NT2/D1 (cell line): Measurements from ENCODE around the gene CLEC16A.

ENCODE experiments used
- DNase-seq: peaks from one replicate; pipeline ENCODE4 v3.0.0-alpha.2; 2011; ENCODE audit warnings: low read depth, low spot score
- H3K27me3 ChIP-seq: 2 replicates; pipeline ENCODE4 v1.6.0; 2011; ENCODE audit warnings: mild to moderate bottlenecking; ENCODE audit not compliant: insufficient read length, insufficient read depth
- H3K36me3 ChIP-seq: 2 replicates; pipeline ENCODE4 v1.6.1; 2011; ENCODE audit warnings: mild to moderate bottlenecking, low read length, mixed read lengths; ENCODE audit not compliant: insufficient read depth, insufficient read length
- H3K4me1 ChIP-seq: 2 replicates; pipeline ENCODE4 v1.5.1; 2011; ENCODE audit not compliant: insufficient read depth, insufficient read length
- H3K4me3 ChIP-seq: 2 replicates; pipeline ENCODE4 v1.5.1; 2011; ENCODE audit warnings: low read depth; ENCODE audit not compliant: insufficient read length
- H3K9ac ChIP-seq: 2 replicates; pipeline ENCODE4 v1.6.0; 2011; ENCODE audit warnings: low read depth; ENCODE audit not compliant: insufficient read length
- H3K9me3 ChIP-seq: 2 replicates; pipeline ENCODE4 v1.5.1; 2011; ENCODE audit warnings: mild to moderate bottlenecking, low read length; ENCODE audit not compliant: insufficient read depth
- SUZ12 ChIP-seq: IDR thresholded peaks from 2 replicates; pipeline ENCODE4 v1.6.1; 2011; ENCODE audit not compliant: insufficient read length, insufficient read depth; ENCODE audit errors: extremely low read depth
- YY1 ChIP-seq: IDR thresholded peaks from 2 replicates; pipeline ENCODE4 v1.6.1; 2011; ENCODE audit not compliant: insufficient read length, insufficient read depth
- ZNF274 ChIP-seq: IDR thresholded peaks from 2 replicates; pipeline ENCODE4 v1.6.1; 2011; ENCODE audit warnings: mild to moderate bottlenecking, low read depth, low read length

Gene CLEC16A

GRCh38 chr16:10906482-10906881, 37.9 kb upstream of the CLEC16A start:
- Histone ChIP-seq H3K36me3 (no peaks in the 10 kb centered on the region), H3K4me1 (no peaks in the 10 kb centered on the region), H3K4me3 (no peak overlapping the region), H3K9ac (no peak overlapping the region), H3K27me3 (no peaks in the 10 kb centered on the region), H3K9me3 (no peaks in the 10 kb centered on the region)
- DNase-seq, result no peak
- TF ChIP-seq ZNF274 (no peak), YY1 (no peak), SUZ12 (no peak)

GRCh38 chr16:10906914-10907756, 37.2 kb upstream of the CLEC16A start:
- TF ChIP-seq YY1 (no peak), ZNF274 (no peak), SUZ12 (no peak)
- H3K4me3 ChIP-seq, result no peak overlapping the region
- H3K27me3 ChIP-seq, result no peaks in the 10 kb centered on the region
- no peak overlapping the region for H3K9ac ChIP-seq
- H3K36me3 ChIP-seq, result no peaks in the 10 kb centered on the region
- H3K9me3 ChIP-seq, result no peaks in the 10 kb centered on the region
- no peaks in the 10 kb centered on the region for H3K4me1 ChIP-seq
- DNase-seq, result no peak

GRCh38 chr16:10907757-10908045, 36.7 kb upstream of the CLEC16A start:
- TF ChIP-seq SUZ12 (no peak), ZNF274 (no peak), YY1 (no peak)
- DNase-seq, result no peak
- H3K4me3 ChIP-seq, result no peak overlapping the region
- no peak overlapping the region for H3K9ac ChIP-seq
- H3K9me3 ChIP-seq, result no peaks in the 10 kb centered on the region
- H3K27me3 ChIP-seq, result no peaks in the 10 kb centered on the region
- H3K36me3 ChIP-seq, result no peaks in the 10 kb centered on the region
- no peaks in the 10 kb centered on the region for H3K4me1 ChIP-seq

- H3K9ac ChIP-seq, result no peak overlapping the region
- TF ChIP-seq SUZ12, result no peak
- TF ChIP-seq YY1, result no peak
- TF ChIP-seq ZNF274, result no peak
- no peak for DNase-seq
- H3K4me3 ChIP-seq, result no peak overlapping the region
- peaks cover 3% of the 10 kb centered on the region for H3K4me1 ChIP-seq
- no peaks in the 10 kb centered on the region for H3K36me3 ChIP-seq
- no peaks in the 10 kb centered on the region for H3K27me3 ChIP-seq
- H3K9me3 ChIP-seq, result no peaks in the 10 kb centered on the region
These were observed 33.1 kb upstream of the CLEC16A start for GRCh38 chr16:10911267-10911666.

GRCh38 chr16:10916534-10916933, 27.8 kb upstream of the CLEC16A start:
- Histone ChIP-seq H3K4me3 (no peak overlapping the region), H3K4me1 (peaks cover 7% of the 10 kb centered on the region), H3K9me3 (no peaks in the 10 kb centered on the region), H3K36me3 (no peaks in the 10 kb centered on the region), H3K9ac (no peak overlapping the region), H3K27me3 (no peaks in the 10 kb centered on the region)
- no peak for DNase-seq
- no peak for TF ChIP-seq YY1
- no peak for TF ChIP-seq SUZ12
- no peak for TF ChIP-seq ZNF274

GRCh38 chr16:10918294-10919002, 25.9 kb upstream of the CLEC16A start:
- no peaks in the 10 kb centered on the region for H3K9me3 ChIP-seq
- no peak overlapping the region for H3K4me3 ChIP-seq
- no peaks in the 10 kb centered on the region for H3K36me3 ChIP-seq
- no peak for TF ChIP-seq YY1
- TF ChIP-seq SUZ12, result no peak
- no peak for TF ChIP-seq ZNF274
- DNase-seq, result peak; percentile 96
- H3K9ac ChIP-seq, result peak overlapping the region; percentile 44
- H3K27me3 ChIP-seq, result no peaks in the 10 kb centered on the region
- H3K4me1 ChIP-seq, result peaks cover 9% of the 10 kb centered on the region

GRCh38 chr16:10919003-10919351, 25.4 kb upstream of the CLEC16A start:
- Histone ChIP-seq H3K9me3 (no peaks in the 10 kb centered on the region), H3K9ac (no peak overlapping the region), H3K27me3 (no peaks in the 10 kb centered on the region), H3K36me3 (no peaks in the 10 kb centered on the region), H3K4me3 (no peak overlapping the region), H3K4me1 (peaks cover 10% of the 10 kb centered on the region)
- TF ChIP-seq ZNF274, result no peak
- no peak for TF ChIP-seq YY1
- TF ChIP-seq SUZ12, result no peak
- DNase-seq, result no peak
